Parathyroid adenoma (tissue), 2 donors: ENCODE results near the gene MVP.

ENCODE experiments used
- H2AFZ ChIP-seq: fragments of 300-600 bp; sonication (generic); one replicate; pipeline ENCODE4 v1.7.0; 2017; ENCODE audit warnings: antibody characterized with exemption, mild to moderate bottlenecking
- H3K27ac ChIP-seq: fragments of 300-600 bp; sonication (generic); one replicate; pipeline ENCODE4 v1.7.0; 2017
- H3K27me3 ChIP-seq: fragments of 300-600 bp; sonication (generic); one replicate; pipeline ENCODE4 v1.7.0; 2017; ENCODE audit warnings: low read length; ENCODE audit not compliant: control insufficient read depth, insufficient read depth
- H3K36me3 ChIP-seq: fragments of 300-600 bp; sonication (generic); one replicate; pipeline ENCODE4 v1.7.0; 2017; ENCODE audit warnings: low read length; ENCODE audit not compliant: control insufficient read depth, insufficient read depth
- H3K4me1 ChIP-seq: fragments of 300-600 bp; sonication (generic); one replicate; pipeline ENCODE4 v1.7.0; 2017; ENCODE audit warnings: control low read depth
- H3K4me2 ChIP-seq: fragments of 300-600 bp; sonication (generic); one replicate; pipeline ENCODE4 v1.7.0; 2017; ENCODE audit warnings: low read length
- H3K4me3 ChIP-seq: fragments of 300-600 bp; sonication (generic); one replicate; pipeline ENCODE4 v1.7.0; 2017; ENCODE audit warnings: low read depth, low read length
- H3K79me2 ChIP-seq: fragments of 300-600 bp; sonication (generic); one replicate; pipeline ENCODE4 v1.7.0; 2017; ENCODE audit warnings: control low read depth
- H3K9ac ChIP-seq: fragments of 300-600 bp; sonication (generic); one replicate; pipeline ENCODE4 v1.7.0; 2017; ENCODE audit warnings: mild to moderate bottlenecking
- H3K9me3 ChIP-seq: fragments of 300-600 bp; sonication (generic); one replicate; pipeline ENCODE4 v1.7.0; 2017; ENCODE audit warnings: low read length; ENCODE audit not compliant: control insufficient read depth
- TF ChIP-seq, protein P1 (sequence below): fragments of 300-600 bp; sonication (generic); IDR thresholded peaks from one replicate; pipeline ENCODE4 v1.7.0; 2017; ENCODE audit warnings: antibody characterized with exemption, mild to moderate bottlenecking
- donor health status: primary hyperparathyroidism.

MVP gene

DNA sequence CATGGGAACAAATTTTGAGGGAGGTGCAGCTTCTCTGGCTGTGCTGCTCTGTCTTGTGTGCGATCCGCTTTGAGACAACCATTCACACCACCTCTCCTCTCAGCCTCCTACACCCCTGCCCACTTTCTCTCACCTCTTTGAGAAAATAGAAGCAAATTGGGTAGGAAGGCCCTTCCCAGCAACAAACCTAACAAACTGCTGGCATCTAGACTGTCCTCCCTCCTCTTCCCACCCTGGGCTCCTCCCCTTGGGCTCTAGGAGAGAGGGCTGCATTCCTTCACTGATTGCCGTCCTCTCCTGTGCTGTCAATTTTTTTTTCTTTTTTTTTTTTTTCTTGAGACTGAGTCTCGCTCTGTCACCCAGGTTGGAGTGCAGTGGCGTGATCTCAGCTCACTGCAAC lies 29.2 kb downstream of the MVP start:
- H3K9me3 ChIP-seq: no peaks in the 10 kb centered on the region
- no peak overlapping the region for H3K9ac ChIP-seq

DNA sequence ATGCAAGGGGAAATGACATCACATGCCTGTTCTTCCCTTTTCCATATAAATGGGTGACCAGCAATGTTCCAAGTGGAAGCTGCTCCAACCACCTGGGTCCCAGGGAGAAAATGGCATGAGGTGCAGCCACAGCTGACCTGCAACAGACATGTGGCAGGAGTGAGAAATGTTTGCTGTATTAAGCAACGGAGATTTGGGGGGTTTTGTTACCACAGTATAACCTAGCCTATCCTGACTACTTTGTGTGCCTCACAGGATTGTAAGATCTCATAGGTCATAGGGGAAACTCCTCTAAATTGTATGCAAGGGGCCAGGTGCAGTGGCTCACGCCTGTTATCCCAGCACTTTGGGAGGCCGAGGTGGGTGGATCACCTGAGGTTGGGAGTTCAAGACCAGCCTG lies 30.7 kb downstream of the MVP start:
- Histone ChIP-seq H3K27me3 (no peaks in the 10 kb centered on the region), H2AFZ (no peak overlapping the region), H3K9ac (no peak overlapping the region), H3K27ac (no peak overlapping the region), H3K4me1 (no peaks in the 10 kb centered on the region), H3K36me3 (no peaks in the 10 kb centered on the region), H3K9me3 (no peaks in the 10 kb centered on the region), H3K79me2 (no peaks in the 10 kb centered on the region), H3K4me2 (no peak overlapping the region), H3K4me3 (no peak overlapping the region)
- TF ChIP-seq, protein P1, sequence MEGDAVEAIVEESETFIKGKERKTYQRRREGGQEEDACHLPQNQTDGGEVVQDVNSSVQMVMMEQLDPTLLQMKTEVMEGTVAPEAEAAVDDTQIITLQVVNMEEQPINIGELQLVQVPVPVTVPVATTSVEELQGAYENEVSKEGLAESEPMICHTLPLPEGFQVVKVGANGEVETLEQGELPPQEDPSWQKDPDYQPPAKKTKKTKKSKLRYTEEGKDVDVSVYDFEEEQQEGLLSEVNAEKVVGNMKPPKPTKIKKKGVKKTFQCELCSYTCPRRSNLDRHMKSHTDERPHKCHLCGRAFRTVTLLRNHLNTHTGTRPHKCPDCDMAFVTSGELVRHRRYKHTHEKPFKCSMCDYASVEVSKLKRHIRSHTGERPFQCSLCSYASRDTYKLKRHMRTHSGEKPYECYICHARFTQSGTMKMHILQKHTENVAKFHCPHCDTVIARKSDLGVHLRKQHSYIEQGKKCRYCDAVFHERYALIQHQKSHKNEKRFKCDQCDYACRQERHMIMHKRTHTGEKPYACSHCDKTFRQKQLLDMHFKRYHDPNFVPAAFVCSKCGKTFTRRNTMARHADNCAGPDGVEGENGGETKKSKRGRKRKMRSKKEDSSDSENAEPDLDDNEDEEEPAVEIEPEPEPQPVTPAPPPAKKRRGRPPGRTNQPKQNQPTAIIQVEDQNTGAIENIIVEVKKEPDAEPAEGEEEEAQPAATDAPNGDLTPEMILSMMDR: no peak

More for the DNA sequence above, 29.2 kb downstream of the MVP start:
- H2AFZ ChIP-seq: no peak overlapping the region
- H3K36me3 ChIP-seq: no peaks in the 10 kb centered on the region
- no peak overlapping the region for H3K4me2 ChIP-seq
- H3K4me1 ChIP-seq: no peaks in the 10 kb centered on the region
- H3K79me2 ChIP-seq: no peaks in the 10 kb centered on the region
- H3K27ac ChIP-seq: no peak overlapping the region
- H3K4me3 ChIP-seq: no peak overlapping the region
- H3K27me3 ChIP-seq: no peaks in the 10 kb centered on the region
- TF ChIP-seq, protein P1: no peak

DNA sequence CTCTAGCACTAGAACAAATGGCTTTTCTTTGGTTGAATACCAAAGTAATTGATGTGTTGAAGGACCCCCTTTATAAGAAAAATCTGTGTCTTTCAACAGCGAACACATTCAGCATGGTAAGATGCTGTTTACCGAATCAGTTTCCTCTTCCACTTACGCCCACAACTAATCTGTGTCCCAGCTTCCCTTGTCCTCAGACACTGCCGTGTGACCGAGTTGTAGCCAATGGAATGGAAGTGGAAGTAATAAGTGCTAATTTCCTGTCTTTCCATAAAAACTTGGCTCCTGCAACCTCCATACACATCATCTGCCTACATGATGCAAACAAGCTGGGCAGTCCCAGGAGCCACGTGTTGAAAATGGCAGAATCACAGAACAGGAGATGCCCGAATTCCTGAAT lies 32.4 kb downstream of the MVP start:
- H3K4me3 ChIP-seq: no peak overlapping the region
- no peak overlapping the region for H3K4me2 ChIP-seq
- no peaks in the 10 kb centered on the region for H3K79me2 ChIP-seq
- H3K36me3 ChIP-seq: no peaks in the 10 kb centered on the region
- H3K9ac ChIP-seq: no peak overlapping the region
- no peak overlapping the region for H3K27ac ChIP-seq
- no peak overlapping the region for H2AFZ ChIP-seq
- no peaks in the 10 kb centered on the region for H3K4me1 ChIP-seq
- H3K27me3 ChIP-seq: no peaks in the 10 kb centered on the region
- H3K9me3 ChIP-seq: no peaks in the 10 kb centered on the region
- TF ChIP-seq, protein P1: no peak

DNA sequence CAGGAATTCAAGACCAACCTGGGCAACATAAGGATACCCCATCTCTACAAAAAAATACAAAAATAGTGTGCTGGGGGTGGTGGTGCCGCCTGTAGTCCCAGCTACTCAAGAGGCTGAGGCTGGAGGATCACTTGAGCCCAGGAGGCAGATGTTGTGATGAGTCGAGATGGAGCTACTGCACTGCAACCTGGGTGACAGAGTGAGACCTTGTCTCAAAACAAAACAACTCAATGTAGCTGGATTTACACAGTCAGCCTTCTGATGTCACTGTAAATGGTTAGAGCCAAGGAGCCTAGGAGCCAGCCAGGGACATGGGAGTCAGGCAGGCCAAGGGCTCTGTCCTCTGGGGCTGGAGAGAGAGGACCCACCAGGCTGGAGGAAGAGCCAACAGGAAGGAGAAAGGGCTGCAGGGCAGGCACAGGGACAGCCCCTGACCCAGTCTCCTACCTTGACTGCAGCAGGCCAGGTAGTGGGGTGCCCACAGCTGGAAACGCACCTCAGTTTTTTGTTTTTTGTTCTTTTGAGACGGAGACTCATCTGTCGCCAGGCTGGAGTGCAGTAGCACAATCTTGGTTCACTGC lies 34.3 kb downstream of the MVP start:
- H3K79me2 ChIP-seq: no peaks in the 10 kb centered on the region
- TF ChIP-seq, protein P1: no peak
- no peak overlapping the region for H3K4me2 ChIP-seq
- H2AFZ ChIP-seq: no peak overlapping the region
- H3K4me3 ChIP-seq: no peak overlapping the region
- H3K27ac ChIP-seq: no peak overlapping the region
- no peaks in the 10 kb centered on the region for H3K4me1 ChIP-seq
- H3K27me3 ChIP-seq: no peaks in the 10 kb centered on the region
- H3K9ac ChIP-seq: no peak overlapping the region
- no peaks in the 10 kb centered on the region for H3K9me3 ChIP-seq
- H3K36me3 ChIP-seq: no peaks in the 10 kb centered on the region

DNA sequence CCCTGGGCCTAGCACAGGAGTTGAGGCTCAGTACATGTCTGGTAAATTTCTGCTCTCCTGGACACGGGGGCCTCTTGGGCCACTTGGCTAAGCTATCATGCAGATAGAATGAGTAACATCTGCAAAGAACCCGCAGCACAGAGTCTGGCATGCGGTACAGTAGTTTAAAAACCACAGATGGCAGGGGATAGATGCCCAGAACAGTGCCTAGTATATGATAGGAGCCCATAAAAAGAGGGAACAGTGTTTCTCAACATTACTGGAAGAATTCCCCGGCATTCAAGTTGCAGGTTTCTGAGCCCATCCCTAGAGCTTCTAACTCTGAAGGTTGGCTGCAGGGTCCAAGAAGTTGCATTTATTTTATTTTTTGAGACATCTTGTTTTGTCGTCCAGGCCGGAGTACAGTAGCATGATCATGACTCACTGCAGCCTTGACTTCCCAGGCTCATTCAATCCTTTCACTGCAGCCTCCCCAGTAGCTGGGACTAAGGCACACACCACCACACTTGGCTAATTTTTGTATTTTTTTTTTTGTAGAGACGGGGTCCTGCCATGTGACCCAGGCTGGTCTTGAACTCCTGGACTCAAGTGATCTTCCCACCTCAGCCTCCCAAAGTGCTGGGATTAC lies 37.0 kb downstream of the MVP start:
- peaks cover 4% of the 10 kb centered on the region for H3K4me1 ChIP-seq
- no peaks in the 10 kb centered on the region for H3K9me3 ChIP-seq
- TF ChIP-seq, protein P1: no peak
- H3K9ac ChIP-seq: no peak overlapping the region
- no peak overlapping the region for H3K4me2 ChIP-seq
- no peak overlapping the region for H3K27ac ChIP-seq
- H3K79me2 ChIP-seq: peaks cover 11% of the 10 kb centered on the region
- H3K4me3 ChIP-seq: no peak overlapping the region
- H2AFZ ChIP-seq: no peak overlapping the region
- H3K27me3 ChIP-seq: no peaks in the 10 kb centered on the region
- no peaks in the 10 kb centered on the region for H3K36me3 ChIP-seq
